ENCODE measurements around the gene TMPRSS2.

TMPRSS2 gene

DNA sequence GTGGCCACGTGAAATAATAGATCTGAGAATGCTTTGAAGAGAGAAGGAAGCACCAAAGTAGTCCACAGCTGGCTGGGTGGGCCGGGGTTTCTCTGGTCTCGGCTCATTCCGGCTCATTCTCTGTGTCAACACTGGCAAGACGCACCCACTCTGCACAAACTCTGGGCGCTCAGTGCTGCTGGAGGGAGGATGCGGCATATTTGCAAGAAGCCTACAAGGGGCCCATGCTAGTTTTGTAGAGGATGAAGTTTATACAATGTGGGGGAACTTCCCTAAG lies 28.8 kb upstream of the TMPRSS2 start:
- DNase-seq (ENCODE audit: low read depth, low spot score), result no peak
- Histone ChIP-seq H3K4me3 (no peak overlapping the region), H3K9me3 (ENCODE audit: low read depth, low read length) (no peaks in the 10 kb centered on the region), H3K9ac (ENCODE audit: insufficient read length) (no peak overlapping the region), H3K36me3 (ENCODE audit: insufficient read depth, low read length) (no peaks in the 10 kb centered on the region), H3K27ac (no peak overlapping the region)
- TF ChIP-seq EZH2 (IDR thresholded peaks at IDR 0.05) (no peak), POLR2AphosphoS5 (IDR thresholded peaks at IDR 0.05; ENCODE audit: borderline replicate concordance, low read depth, low read length) (no peak), FOXP2 (optimal IDR thresholded peaks at IDR 0.05; ENCODE audit: control extremely low read depth, extremely low read length, insufficient read depth) (no peak)

DNA sequence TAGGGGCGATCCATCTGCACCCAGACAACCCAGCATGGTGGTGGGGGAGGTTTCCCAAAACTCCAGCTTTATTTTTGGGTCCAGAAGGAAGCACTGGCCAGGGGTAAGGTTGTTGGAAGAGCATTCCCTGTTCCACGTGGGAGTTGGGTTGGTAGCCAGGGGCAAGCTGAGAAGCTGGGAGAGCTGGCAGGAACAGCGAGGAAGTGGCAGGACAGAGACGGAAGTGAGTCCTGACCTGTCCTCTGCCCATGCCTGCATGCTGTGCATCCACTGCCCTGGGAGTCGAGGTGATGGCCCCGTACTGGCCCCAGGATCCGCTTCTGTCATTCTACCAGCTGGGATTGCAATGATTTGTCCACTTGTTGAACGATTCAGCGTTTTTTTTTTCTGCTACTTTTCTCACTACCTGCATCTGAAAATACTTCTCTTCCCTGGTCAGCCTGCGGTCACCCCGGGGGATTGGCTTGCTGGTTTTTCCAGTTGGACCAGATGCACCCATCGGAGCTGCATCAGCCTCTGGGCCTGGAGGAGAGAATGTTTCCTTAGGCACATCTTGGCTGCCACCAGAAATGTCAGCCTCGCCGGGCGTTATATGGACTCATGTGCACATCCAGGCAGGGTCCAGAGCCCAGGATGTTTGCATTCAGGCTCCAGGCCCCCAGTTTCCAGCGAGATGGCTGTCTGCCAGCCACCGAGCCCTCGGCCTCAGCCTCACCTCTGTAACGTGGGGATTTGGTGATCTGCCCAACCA lies 28.3 kb upstream of the TMPRSS2 start:
- DNase-seq (ENCODE audit: low read depth, low spot score), result no peak
- Histone ChIP-seq H3K9me3 (ENCODE audit: low read depth, low read length) (no peaks in the 10 kb centered on the region), H3K36me3 (ENCODE audit: insufficient read depth, low read length) (no peaks in the 10 kb centered on the region), H3K4me3 (no peak overlapping the region), H3K9ac (ENCODE audit: insufficient read length) (no peak overlapping the region), H3K27ac (no peak overlapping the region)
- no peak for TF ChIP-seq EZH2 (IDR thresholded peaks at IDR 0.05)
- no peak for TF ChIP-seq FOXP2 (optimal IDR thresholded peaks at IDR 0.05; ENCODE audit: control extremely low read depth, extremely low read length, insufficient read depth)
- no peak for TF ChIP-seq POLR2AphosphoS5 (IDR thresholded peaks at IDR 0.05; ENCODE audit: borderline replicate concordance, low read depth, low read length)

DNA sequence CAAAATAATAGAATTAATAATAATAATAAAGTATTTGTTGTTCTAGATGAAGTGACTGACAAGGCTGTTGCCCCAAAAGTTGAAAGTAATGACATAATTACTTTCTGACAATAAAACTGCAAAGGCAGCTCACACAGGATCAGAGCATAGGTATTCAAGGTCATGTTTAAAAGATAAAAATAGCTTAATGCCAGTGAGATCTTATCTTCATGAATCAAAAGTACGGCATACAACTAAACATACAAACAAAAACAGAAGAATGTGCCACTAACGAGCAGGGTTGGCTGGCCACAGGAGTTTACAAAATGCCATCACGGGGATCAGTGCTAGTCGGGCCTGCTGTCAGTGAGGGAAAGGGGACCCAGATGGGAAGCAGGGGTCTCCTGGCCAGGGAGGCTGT lies 22.4 kb upstream of the TMPRSS2 start:
- Histone ChIP-seq H3K27ac (no peak overlapping the region), H3K4me3 (no peak overlapping the region), H3K9ac (ENCODE audit: insufficient read length) (no peak overlapping the region), H3K9me3 (ENCODE audit: low read depth, low read length) (no peaks in the 10 kb centered on the region), H3K36me3 (ENCODE audit: insufficient read depth, low read length) (no peaks in the 10 kb centered on the region)
- TF ChIP-seq FOXP2 (optimal IDR thresholded peaks at IDR 0.05; ENCODE audit: control extremely low read depth, extremely low read length, insufficient read depth), result no peak
- no peak for TF ChIP-seq POLR2AphosphoS5 (IDR thresholded peaks at IDR 0.05; ENCODE audit: borderline replicate concordance, low read depth, low read length)
- no peak for TF ChIP-seq EZH2 (IDR thresholded peaks at IDR 0.05)
- no peak for DNase-seq (ENCODE audit: low read depth, low spot score)

DNA sequence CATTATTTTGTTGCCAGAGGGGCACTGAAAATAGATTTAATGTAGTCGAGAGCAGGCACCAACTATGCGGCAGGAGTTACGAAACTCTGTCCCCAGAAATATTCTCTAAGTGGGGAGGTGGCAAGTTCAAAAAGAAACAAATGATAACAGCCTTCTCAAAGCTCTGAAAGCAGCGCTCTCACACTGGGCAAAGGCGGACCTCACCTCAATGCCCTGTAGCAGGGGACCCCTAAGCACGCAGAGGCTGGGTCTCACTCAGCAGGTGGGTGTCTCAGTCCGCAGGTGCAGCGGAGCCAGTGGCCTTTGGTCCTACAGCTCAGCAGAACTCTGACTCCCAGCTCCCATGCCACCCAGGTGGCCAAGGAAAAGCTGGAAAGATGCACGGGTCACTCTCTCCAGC lies 21.8 kb upstream of the TMPRSS2 start:
- DNase-seq (ENCODE audit: low read depth, low spot score), result no peak
- H3K36me3 ChIP-seq (ENCODE audit: insufficient read depth, low read length), result no peaks in the 10 kb centered on the region
- no peak overlapping the region for H3K27ac ChIP-seq
- no peak overlapping the region for H3K4me3 ChIP-seq
- H3K9me3 ChIP-seq (ENCODE audit: low read depth, low read length), result no peaks in the 10 kb centered on the region
- no peak for TF ChIP-seq POLR2AphosphoS5 (IDR thresholded peaks at IDR 0.05; ENCODE audit: borderline replicate concordance, low read depth, low read length)
- TF ChIP-seq EZH2 (IDR thresholded peaks at IDR 0.05), result no peak
- TF ChIP-seq FOXP2 (optimal IDR thresholded peaks at IDR 0.05; ENCODE audit: control extremely low read depth, extremely low read length, insufficient read depth), result no peak
- no peak overlapping the region for H3K9ac ChIP-seq (ENCODE audit: insufficient read length)

DNA sequence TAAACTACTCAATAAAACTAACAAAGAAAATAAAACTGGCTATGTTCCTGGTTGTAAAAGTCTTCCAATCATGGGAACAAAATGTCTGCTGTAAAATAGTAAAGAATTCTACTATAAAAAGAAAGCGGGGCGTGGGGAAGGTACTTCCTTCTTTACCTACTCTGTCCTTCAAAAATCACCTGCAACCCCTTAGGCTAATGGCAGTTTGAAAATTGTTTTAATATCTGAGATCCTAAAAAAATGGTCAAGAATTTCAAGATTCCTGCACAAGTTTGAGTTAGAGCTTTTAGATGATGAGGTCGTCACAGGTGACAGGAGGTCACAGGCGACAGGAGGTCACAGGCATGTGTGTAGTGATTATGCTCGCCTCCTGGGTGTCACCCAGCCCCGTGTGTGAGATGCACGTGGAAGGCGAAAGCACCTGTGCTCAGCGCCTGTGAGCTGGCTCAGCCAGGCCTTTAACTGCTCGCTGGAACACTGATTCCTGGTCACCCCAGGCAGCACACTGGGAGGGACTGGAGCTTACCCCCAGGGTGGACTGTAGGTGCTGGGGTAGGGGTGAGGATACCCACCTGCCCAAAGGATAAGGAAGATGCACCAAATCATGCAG lies 18.6 kb upstream of the TMPRSS2 start:
- no peak for DNase-seq (ENCODE audit: low read depth, low spot score)

DNA sequence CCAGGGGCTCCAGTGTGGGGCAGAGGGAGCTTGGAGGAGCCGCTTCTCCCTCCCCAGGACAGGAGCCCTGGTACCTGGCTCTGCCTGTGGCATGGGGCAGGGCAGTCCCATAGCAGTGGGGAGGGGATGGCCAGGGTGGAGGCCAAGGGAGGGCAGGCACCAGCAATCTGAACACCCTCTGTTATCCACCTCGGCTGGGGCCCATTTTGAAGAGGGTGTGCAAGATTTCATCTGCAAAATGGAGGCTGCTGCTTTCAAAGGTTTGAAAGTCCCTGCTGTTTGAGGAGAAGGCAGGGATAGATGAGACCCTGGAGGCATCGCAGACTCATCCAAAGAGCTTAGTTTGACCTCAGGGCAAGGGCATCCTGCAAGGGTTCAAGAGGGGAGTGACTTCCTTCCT lies 15.2 kb upstream of the TMPRSS2 start:
- Histone ChIP-seq H3K36me3 (ENCODE audit: insufficient read depth, low read length) (no peaks in the 10 kb centered on the region), H3K9me3 (ENCODE audit: low read depth, low read length) (no peaks in the 10 kb centered on the region), H3K9ac (ENCODE audit: insufficient read length) (no peak overlapping the region), H3K4me3 (no peak overlapping the region), H3K27ac (no peak overlapping the region)
- DNase-seq (ENCODE audit: low read depth, low spot score), result no peak
- TF ChIP-seq POLR2AphosphoS5 (IDR thresholded peaks at IDR 0.05; ENCODE audit: borderline replicate concordance, low read depth, low read length), result no peak
- no peak for TF ChIP-seq FOXP2 (optimal IDR thresholded peaks at IDR 0.05; ENCODE audit: control extremely low read depth, extremely low read length, insufficient read depth)
- no peak for TF ChIP-seq EZH2 (IDR thresholded peaks at IDR 0.05)

More for the DNA sequence above, 18.6 kb upstream of the TMPRSS2 start:
- H3K9ac ChIP-seq (ENCODE audit: insufficient read length), result no peak overlapping the region
- no peaks in the 10 kb centered on the region for H3K36me3 ChIP-seq (ENCODE audit: insufficient read depth, low read length)
- H3K27ac ChIP-seq, result no peak overlapping the region
- no peak overlapping the region for H3K4me3 ChIP-seq
- H3K9me3 ChIP-seq (ENCODE audit: low read depth, low read length), result no peaks in the 10 kb centered on the region
- TF ChIP-seq EZH2 (IDR thresholded peaks at IDR 0.05) (no peak), FOXP2 (optimal IDR thresholded peaks at IDR 0.05; ENCODE audit: control extremely low read depth, extremely low read length, insufficient read depth) (no peak), POLR2AphosphoS5 (IDR thresholded peaks at IDR 0.05; ENCODE audit: borderline replicate concordance, low read depth, low read length) (no peak)

DNA sequence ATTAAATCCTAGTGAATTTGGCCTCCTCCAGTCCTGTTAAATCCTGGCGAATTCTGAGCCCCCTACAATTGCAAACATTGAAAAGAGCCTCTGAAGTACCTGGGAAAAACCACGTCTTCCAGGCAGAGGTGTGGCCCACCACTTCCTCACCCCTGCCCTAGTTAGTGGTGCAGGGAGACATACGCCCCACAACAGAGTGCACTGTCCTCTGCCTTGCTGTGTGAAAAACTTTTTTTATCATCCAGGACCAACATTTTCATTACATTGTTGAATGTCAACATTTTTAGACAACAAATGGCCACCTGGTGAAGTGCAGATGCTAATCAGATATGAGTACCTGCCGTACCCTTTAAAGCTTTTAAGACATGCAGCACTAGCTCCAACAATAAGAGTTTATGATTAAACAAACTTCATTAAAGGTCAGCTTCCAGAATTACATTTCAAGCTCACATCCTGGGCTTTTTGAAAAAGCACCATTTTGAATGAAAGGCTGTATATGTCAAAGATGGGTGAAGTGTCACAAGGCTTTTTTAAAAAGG lies 13.6 kb upstream of the TMPRSS2 start:
- DNase-seq (ENCODE audit: low read depth, low spot score), result no peak
- H3K27ac ChIP-seq, result no peak overlapping the region
- H3K9me3 ChIP-seq (ENCODE audit: low read depth, low read length), result no peaks in the 10 kb centered on the region
- TF ChIP-seq EZH2 (IDR thresholded peaks at IDR 0.05), result no peak
- no peak for TF ChIP-seq FOXP2 (optimal IDR thresholded peaks at IDR 0.05; ENCODE audit: control extremely low read depth, extremely low read length, insufficient read depth)
- TF ChIP-seq POLR2AphosphoS5 (IDR thresholded peaks at IDR 0.05; ENCODE audit: borderline replicate concordance, low read depth, low read length), result no peak
- no peak overlapping the region for H3K4me3 ChIP-seq
- H3K9ac ChIP-seq (ENCODE audit: insufficient read length), result no peak overlapping the region
- H3K36me3 ChIP-seq (ENCODE audit: insufficient read depth, low read length), result no peaks in the 10 kb centered on the region

DNA sequence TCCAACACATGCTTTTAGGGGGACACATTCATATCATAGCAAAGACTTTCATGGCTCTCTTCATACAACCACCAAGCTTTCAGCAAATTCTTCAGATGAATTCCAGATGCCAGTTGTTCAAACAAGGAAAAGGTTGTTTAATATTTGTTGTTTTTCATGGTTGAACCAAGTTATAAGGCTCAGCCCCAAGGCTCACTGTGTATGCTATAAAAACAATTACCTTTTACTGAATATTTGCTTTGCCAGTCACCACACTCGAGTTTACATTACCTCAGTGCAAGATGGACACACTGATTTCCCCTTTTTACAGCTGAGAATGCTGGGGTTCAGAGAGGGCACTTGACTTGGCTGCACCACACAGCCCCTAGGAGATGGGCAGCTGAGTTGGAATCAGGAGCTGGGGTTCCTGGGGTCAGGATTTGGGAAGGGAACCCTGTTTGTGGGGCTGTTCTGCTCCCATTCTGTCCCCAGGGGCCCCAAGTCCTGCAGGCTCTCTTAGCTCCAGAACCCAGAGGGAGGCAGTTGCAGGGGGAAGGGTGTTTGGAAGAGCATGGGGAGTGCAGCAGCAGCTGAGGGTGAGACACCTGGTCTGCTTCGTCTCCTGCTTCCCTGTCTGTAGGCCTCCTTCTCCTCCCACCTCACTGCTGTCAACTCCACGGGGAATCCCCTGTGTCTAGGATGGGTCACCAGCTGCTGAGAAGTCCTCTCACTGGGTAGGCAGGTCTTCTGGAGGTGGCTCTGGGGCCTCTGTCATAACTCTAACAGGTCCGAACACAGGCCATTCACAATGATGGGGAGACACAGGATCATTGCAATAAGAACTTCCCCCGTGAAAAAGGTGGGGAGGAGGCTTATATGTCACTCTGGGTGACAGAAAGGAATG lies 12.8 kb upstream of the TMPRSS2 start:
- no peak overlapping the region for H3K9ac ChIP-seq (ENCODE audit: insufficient read length)
- DNase-seq (ENCODE audit: low read depth, low spot score), result no peak
- H3K9me3 ChIP-seq (ENCODE audit: low read depth, low read length), result no peaks in the 10 kb centered on the region
- no peaks in the 10 kb centered on the region for H3K36me3 ChIP-seq (ENCODE audit: insufficient read depth, low read length)
- no peak for TF ChIP-seq EZH2 (IDR thresholded peaks at IDR 0.05)
- no peak for TF ChIP-seq POLR2AphosphoS5 (IDR thresholded peaks at IDR 0.05; ENCODE audit: borderline replicate concordance, low read depth, low read length)
- no peak for TF ChIP-seq FOXP2 (optimal IDR thresholded peaks at IDR 0.05; ENCODE audit: control extremely low read depth, extremely low read length, insufficient read depth)
- no peak overlapping the region for H3K4me3 ChIP-seq
- H3K27ac ChIP-seq, result no peak overlapping the region

Measured in SK-N-MC (cell line).